Fibroblast of mammary gland (primary cell): ENCODE measurements around the gene RNF7.

Experiments
- DNase-seq: peaks from one replicate; pipeline ENCODE4 v3.0.0-alpha.2; 2010; ENCODE audit warnings: low read depth
- H3K4me3 ChIP-seq: 2 replicates; pipeline ENCODE4 v1.5.1; 2011; ENCODE audit warnings: low read depth, mild to moderate bottlenecking, low read length, moderate library complexity; ENCODE audit not compliant: control insufficient read depth
- TF ChIP-seq, protein P1 (sequence below): conservative IDR thresholded peaks from 2 replicates; pipeline ENCODE4 v1.5.1; 2011; ENCODE audit warnings: low read depth, low read length, inconsistent platforms; ENCODE audit not compliant: control insufficient read depth, insufficient read depth

RNF7 gene

DNA sequence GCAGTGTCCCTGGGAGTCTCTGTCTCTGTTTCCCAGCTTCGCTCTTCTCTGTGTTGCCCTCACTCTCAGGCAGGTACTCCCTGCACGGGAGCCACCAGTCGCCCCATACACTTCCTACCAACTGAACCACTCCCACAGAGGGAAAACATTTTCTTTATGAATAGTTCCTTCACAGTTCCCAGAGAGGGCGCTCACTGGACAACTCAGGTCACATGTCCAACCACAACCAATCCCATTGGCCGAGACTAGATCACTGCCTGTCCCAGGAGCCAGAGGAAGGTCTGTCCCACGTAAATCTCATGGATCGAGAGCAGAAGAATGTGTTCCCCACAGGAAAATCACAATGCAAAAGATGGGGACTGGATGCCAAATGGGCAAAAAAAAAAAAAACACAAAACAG lies 51.2 kb downstream of the RNF7 start:
- DNase-seq = no peak
- TF ChIP-seq, protein P1, sequence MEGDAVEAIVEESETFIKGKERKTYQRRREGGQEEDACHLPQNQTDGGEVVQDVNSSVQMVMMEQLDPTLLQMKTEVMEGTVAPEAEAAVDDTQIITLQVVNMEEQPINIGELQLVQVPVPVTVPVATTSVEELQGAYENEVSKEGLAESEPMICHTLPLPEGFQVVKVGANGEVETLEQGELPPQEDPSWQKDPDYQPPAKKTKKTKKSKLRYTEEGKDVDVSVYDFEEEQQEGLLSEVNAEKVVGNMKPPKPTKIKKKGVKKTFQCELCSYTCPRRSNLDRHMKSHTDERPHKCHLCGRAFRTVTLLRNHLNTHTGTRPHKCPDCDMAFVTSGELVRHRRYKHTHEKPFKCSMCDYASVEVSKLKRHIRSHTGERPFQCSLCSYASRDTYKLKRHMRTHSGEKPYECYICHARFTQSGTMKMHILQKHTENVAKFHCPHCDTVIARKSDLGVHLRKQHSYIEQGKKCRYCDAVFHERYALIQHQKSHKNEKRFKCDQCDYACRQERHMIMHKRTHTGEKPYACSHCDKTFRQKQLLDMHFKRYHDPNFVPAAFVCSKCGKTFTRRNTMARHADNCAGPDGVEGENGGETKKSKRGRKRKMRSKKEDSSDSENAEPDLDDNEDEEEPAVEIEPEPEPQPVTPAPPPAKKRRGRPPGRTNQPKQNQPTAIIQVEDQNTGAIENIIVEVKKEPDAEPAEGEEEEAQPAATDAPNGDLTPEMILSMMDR = no peak
- no peak overlapping the region for H3K4me3 ChIP-seq

- no peak for DNase-seq
- no peak overlapping the region for H3K4me3 ChIP-seq
- TF ChIP-seq, protein P1 = no peak
Measured at GRCh38 chr3:141790171-141790570, 52.1 kb downstream of the RNF7 start.

- DNase-seq = no peak
- TF ChIP-seq, protein P1 = no peak
- no peak overlapping the region for H3K4me3 ChIP-seq
Measured at GRCh38 chr3:141792495-141792894, 54.4 kb downstream of the RNF7 start.

- no peak for DNase-seq
- TF ChIP-seq, protein P1 = no peak
- no peak overlapping the region for H3K4me3 ChIP-seq
Measured at GRCh38 chr3:141793476-141794260, 55.6 kb downstream of the RNF7 start.

- DNase-seq = no peak
- TF ChIP-seq, protein P1 = no peak
- no peak overlapping the region for H3K4me3 ChIP-seq
Measured at GRCh38 chr3:141795276-141795675, 57.2 kb downstream of the RNF7 start.

GRCh38 chr3:141795741-141796080 lies 57.6 kb downstream of the RNF7 start:
- TF ChIP-seq, protein P1 = no peak
- DNase-seq = no peak
- H3K4me3 ChIP-seq = no peak overlapping the region

- peak; percentile 82 for DNase-seq
- H3K4me3 ChIP-seq = no peak overlapping the region
- TF ChIP-seq, protein P1 = no peak
Measured at GRCh38 chr3:141796081-141796888, 58.2 kb downstream of the RNF7 start.
